GM18519 (cell line): Measurements from ENCODE around the gene GGTLC2.
"Not testable (repeated sequence)": the region's sequence is repeated elsewhere in the genome, so short reads cannot be mapped to it uniquely, and the experiment has no call there.

Experiments
- ATAC-seq: cut with Tn5 transposase; IDR thresholded peaks from one replicate; pipeline ENCODE4 v1.9.1; 2021; ENCODE audit warnings: mild to moderate bottlenecking, moderate library complexity; ENCODE audit not compliant: unreplicated experiment, low FRiP score

The GGTLC2 gene

DNA sequence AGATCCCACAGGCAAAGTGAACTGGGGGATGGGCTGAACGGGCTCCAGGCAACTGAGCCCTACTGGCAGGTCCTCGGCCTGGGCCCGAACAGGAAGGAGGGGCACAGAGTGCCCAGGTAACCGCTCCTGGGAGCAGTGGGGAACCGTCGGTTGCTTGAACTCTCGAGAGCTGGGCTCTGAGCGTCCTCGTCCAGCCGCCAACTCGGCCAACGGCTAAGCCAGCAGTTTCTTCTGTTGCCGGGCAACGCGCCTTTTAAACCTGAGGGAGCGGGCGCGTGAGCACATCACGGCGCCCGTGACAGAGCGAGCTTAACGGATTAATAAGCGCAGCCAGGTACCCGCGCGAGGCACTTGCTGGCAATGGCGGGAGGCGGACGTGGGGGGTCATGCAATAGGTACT lies at the start of gene GGTLC2:
TSS of gene GGTLC2 (plus strand) at position 301 of the 400 bp plus-strand sequence. CDS start 1,732 bp downstream, outside the sequence.
- ATAC-seq, result not testable (repeated sequence)

DNA sequence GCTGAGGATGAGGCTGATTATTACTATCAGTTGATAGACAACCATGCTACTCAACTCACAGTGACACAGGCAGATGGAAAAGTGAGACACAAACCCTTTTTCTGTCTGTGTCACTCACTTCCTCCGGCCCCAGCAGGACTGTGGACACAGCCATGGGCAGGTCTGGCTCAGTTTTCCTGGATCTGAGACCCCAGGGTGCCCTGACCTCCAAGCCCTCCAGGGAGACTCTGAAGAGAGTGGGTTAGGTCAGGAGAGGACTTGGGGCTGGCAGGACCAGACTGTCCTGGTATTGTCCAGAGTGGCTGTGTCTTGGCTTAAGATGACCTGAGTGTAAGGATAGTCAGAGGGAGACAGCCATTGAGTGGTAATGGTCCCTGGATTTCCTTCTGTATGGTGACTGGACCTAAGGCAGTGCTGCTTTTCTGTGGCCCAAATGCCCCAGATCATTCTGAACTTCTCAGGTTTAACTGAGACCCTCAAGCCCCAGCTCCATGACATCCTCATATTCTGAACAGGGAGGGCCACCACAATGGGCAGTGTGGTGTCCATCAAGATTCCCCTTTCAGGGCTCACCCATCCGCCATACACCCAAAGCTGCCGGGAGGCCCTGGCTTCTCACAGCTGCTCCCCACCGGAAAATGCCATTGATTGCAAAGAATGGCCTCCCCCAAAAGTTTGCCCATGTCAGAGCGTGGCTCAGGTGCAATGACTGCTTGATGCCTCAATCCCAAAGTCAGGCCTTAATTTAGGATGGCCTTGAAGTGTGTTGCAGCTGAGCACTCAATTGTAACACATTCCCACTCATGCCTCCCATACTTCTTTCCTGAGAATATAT lies 49.2 kb upstream of the GGTLC2 start:
- no peak for ATAC-seq

DNA sequence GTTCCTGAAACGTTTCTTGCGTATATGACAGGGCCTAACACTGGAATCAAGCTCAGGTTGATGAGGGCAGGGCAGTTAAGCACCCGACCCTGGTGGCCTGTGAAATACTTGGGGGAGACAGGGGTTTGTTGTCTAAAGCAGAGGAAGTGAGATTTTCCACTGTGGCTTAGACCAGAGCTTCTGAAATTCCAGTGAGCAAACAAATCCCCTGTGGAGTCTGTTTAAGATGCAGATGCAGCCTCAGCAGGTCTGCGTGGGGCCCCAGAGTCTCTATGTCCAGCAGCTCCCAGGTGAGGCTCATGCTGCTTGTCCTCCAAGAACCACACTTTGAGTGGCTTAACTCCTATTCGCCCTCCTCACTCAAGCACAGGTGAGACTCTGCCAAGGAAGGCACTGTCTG lies 46.3 kb upstream of the GGTLC2 start:
- no peak for ATAC-seq

DNA sequence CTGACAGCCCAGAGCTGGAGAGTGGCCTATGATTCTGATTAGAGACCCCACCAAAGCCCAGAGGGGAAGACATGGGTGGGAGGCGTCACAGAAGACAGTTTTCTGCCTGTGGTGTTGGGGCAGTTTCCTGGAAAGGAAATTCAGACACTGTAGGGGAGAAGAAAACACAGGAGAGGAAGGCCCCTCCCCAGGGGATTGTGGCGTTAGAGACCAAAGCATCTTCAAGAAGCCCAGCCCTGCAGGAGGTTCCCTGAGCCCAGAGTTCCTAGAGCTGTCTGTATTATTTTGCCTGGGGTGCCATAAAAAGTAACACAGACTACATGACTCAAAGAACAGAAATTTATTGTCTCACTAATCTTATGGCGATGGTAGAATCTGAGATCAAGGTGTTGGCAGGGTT lies 45.2 kb upstream of the GGTLC2 start:
- ATAC-seq, result no peak

DNA sequence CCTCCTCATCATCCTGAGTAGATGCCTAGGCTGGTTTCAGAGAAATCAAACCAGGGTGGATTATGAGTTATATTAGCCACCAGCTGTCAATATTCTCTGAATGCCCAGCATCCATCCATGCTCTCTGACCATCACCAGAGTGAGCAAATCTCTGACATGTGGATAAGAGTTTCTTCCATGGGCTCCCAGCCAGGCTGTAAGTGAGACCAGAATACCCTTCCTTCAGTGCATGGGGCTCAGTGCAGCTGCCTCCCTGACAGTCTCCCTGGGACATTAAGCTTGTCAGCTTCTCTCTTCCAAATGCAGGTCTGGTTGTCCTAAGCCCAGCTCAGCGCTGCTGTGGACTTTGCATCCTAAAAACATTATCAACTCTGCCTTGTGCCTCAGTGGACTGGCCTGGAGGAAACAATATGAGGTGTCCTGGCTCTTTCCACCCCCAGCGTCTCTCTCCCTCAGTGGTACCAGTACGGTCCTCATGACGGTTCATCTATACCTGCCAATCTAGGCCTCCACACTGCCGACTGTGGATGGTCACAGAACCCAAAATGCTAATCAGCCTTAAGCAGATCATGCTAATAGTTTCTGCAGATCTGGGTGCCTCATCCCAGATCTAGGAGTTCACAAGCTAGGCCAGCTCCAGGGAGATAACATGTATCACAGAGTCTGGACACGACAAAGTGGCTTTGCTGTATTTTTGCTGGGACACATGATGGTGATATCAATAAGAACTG lies 43.7 kb upstream of the GGTLC2 start:
- ATAC-seq, result no peak

DNA sequence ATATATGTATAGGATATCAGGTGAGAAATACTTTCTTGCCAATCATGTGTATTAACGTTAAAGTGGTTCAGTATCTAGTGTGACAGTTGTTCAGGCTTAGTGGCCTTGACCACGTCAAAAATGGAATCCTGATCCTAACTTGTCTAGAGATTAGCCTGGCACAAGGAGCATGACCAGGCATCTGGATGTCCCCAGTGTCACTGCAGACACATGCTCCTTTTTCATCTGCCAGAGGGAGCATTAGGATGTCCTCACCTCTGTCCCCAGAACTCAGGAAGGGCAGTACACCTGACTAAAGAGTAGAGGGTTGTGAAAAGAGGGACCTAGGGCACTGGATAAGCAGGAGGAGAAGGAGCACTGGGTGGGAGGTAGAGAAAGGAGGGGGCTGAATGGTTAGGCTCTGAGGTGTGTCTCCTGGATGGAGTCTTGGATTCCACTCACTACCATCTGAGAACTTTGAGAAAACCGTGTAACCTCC lies 40.9 kb upstream of the GGTLC2 start:
- no peak for ATAC-seq

DNA sequence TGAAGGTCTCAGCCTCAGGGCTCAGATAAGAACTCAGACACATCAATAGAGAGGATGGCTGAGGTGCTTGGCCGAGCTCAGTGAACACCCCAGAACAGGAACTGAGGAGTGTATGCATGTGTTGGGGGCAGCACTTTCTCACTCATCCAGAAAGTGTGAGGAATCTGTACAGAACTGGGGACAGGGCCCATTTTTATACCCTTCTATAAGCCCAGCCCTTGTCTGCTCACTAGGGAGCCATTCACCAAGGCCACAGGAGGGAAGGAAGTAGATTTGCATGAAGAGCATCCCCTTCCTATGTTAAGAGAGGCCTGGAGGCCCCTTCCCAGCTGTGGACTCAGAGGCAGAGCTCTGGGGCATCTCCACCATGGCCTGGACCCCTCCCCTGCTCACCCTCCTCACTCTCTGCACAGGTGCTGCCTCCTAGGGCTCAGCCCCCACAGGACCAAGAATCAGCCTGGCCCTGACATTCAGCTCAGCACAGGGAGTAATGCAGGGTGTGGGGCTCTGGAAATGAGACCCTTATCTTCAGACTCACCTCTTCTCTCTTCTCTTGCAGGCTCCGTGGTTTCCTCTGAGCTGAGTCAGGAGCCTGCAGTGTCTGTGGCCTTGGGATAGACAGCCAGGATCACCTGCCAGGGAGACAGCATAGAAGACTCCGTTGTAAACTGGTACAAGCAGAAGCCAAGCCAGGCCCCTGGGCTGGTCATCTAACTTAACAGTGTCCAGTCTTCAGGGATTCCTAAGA lies 39.9 kb upstream of the GGTLC2 start:
- ATAC-seq, result no peak

DNA sequence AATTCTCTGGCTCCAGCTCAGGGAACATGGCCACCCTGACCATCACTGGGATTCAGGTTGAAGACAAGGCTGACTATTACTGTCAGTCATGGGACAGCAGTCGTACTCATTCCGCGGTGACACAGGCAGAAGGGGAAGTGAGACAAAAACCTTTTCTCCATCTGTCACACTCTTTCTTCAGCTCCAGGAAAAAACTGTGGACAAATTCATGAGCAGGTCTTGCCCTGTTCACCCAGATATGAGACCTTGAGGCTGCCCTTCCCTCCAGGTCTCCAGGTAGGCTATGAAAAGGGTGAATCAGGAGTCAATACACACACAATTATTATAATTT lies 39.4 kb upstream of the GGTLC2 start:
- ATAC-seq, result no peak

DNA sequence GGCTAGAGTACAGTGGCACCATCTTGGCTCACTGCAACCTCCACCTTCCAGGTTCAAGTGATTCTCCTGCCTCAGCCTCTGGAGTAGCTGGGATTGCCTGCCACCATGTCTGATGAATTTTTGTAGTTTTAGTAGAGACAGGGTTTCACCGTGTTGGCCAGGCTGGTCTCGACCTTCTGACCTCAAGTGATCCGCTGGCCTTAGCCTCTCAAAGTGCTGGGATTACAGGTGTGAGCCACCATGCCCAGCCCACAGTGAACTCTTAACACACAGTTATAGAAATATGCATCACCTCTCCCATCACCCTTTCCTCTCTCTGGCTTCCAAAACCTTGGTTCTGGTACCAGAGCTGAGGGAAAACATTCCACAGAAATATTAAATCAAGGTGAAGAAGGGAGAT lies 36.4 kb upstream of the GGTLC2 start:
- not testable (repeated sequence) for ATAC-seq

DNA sequence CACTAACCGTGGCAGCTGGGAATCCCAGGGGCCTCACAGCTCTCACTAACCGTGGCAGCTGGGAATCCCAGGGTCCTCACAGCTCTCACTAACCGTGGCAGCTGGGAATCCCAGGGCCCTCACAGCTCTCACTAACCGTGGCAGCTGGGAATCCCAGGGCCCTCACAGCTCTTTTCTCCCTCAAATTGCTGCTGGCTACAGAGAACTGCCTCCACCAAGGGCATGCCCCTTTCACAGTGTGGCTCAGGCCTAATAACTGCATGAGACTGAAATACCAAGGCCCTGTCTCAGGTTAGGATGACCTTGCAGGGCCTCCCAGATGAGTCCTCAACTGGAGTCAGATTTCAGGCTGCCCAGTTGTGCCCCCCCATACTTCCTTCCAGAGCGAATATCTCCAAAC lies 35.1 kb upstream of the GGTLC2 start:
- no peak for ATAC-seq

DNA sequence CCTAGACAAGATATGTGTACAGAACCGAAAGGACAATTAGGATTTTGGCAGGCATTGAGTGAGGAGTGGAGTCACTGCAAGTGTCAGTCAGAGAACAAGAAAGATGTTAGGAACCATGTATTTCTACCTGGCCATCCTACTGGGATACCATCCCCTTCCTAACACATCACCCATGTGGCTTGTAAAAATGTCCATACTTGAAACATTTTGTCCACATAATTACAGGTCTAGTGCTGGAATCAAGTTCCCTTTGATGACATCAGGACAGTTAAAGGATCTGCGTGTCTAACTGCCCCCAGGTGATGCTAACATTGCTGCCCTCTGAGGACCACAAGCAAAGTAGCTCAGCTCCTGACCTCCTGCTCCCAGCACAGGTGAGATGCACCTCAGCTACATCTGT lies 31.9 kb upstream of the GGTLC2 start:
- no peak for ATAC-seq

DNA sequence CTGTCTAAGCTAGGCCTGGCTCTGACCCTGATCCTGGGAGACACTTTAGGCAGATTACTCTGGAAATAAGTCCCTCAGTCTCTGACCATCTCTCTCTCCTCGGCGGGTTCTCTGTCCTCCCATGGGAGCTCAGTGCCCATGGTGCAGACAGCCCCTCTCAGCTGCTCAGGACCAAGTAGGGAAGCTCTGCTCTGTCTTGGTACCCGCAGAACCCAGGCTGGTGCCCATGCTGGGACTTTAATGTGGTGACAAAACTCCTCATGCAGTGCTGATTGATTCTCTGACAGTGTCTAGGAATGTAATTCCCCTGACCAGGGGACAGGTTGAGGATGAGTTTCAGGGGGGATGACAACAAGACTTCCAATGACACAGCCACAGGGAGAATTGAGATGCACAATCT lies 30.3 kb upstream of the GGTLC2 start:
- no peak for ATAC-seq

DNA sequence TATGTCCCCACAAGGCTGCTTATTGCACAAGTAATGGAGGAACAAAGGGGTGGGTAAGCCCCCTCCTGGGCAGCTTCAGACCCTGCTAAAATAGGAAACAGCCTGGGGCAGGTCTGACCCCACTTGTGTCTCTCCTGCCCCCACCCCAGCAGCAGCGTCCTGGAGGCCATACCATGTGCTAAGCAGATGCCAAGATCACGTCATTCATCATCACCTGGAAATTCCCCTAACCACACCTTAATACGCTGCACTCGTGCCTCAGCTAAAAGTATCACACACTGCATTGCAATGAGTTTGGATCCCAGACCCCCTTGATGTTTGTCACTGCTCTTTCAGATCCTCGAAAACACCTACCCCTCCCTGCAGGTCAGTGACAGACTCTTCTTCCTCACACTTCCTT lies 27.8 kb upstream of the GGTLC2 start:
- no peak for ATAC-seq

DNA sequence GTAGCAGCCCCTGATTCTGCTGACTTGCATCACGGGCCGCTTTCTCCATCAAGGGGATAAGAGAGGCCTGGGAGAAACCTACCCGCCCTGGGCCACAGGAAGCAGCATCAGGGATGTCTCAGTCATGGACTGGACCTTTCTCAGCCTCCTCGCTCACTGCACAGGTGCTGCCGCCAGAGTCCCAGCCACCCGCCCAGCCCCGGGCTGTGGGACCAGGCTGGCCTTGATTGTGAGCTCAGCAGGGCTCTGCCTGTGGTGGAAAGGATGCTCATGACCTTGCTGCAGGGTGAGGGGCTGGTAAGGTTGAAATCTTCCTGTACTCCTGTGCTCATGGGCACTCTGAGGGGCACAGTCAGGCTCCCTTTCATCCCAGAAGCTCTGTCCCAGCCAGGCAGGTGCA lies 26.0 kb upstream of the GGTLC2 start:
- ATAC-seq, result no peak

DNA sequence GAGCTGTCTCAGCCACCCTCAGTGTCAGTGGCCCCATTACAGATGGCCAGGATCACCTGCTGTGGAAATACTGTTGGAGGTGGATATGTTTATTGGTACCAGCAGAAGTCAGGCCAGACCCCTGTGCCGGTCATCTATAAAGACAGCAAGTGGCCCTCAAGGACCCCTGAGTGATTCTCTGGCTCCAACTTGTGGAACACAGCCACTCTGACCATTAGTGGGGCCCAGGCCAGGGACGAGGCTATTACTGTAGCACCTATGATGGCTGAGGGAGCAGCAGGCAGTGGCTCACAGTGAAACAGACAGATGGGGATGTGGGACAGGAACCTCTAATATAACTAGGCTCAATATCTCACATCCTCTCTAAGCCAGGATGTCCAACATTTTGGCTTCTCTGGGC lies 25.5 kb upstream of the GGTLC2 start:
- no peak for ATAC-seq

DNA sequence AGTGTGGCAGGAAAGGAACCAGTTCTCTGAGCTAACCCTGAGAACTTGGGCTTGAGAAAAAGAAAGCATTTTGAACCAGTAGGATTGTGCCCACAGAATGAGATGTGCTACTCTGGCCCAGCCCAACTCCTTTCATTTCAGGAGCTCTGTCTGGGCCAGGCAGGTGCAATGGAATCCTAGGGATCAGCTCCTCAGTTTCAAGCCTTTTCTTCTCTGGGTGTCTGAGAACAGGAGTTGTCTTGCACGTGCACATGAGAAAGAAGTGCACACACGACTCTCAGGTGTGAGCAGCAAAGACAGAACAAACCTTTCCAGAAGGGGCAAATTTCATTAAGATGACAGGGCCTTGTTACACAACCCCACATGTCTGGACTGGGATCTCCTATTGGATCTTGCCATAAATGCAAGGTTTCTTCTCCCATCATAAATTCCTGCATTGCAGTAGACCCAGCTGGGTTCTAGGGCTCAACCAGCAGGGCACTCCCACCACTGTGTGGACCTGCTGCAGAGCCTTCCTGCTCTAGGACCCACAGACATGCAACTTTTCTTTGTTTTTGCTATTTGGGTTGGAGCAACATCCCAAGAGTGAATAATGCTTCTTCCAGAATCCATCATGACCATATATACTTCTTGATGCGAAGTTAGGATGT lies 24.5 kb upstream of the GGTLC2 start:
- ATAC-seq, result no peak

DNA sequence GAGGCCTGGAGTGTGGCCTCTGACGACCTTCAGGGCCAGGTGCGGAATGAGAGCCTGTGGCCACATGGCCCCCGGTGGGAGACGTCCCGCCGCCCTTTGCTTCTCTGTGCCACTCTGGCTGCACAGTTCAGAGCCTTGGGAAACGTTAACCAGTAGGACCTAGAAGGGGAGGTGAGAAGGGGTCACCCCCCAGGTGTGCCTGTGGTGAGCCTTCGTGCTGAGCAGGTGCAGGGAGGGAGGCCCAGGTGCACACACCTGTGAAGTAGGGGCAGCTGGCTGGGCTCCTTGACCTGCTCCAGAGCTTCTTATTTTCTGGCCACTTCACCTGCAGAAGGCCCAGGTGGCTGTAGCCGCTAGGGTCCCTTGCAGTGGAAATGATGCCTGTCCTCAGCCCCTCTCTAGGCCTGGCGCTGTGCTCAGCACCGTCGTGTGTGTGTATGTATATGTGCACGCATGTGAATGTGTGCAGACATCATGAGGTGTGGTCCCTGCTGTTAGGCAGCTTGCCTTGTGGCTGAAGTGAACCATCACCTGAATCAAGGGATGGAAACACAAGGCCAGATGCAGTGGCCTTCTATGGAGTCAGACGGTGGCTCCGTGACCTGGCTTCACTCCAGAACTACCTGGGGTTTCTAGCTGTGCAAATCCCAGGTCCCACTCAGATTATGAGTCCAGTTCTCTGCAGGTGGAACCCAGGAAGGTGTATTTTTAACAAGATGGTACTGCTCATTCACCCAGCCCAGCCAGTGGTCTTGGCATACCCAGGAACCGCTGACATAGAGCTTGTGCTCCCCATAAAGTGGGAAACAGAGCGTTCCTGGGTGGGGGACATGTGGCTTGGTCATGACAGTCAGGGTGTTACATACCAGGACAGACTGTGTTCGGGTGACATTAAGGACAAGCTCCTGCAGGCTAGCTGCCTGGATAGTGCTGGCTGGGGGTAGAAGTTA lies 15.6 kb upstream of the GGTLC2 start:
- not testable (repeated sequence) for ATAC-seq

DNA sequence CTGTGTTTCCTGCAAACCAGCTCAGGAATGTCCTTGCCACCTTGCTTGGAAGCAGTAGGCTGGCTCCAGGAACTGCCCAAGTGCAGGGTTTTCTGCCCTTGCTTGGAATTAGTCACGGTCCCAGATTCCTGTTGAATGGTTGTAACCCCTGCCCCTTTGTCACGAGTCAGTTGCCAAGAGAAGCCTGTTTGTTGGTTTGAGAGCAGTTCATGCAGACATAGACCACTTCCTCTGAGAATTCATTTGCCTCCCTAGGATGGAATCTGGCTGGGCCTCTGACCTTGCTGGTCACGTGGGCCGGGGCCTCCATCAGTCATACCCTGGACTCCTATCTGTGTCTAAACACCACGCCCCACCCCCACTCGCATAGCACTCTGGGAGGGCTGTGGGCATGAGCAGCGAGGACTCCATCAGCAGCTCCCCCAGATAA lies 13.2 kb upstream of the GGTLC2 start:
- ATAC-seq, result not testable (repeated sequence)

DNA sequence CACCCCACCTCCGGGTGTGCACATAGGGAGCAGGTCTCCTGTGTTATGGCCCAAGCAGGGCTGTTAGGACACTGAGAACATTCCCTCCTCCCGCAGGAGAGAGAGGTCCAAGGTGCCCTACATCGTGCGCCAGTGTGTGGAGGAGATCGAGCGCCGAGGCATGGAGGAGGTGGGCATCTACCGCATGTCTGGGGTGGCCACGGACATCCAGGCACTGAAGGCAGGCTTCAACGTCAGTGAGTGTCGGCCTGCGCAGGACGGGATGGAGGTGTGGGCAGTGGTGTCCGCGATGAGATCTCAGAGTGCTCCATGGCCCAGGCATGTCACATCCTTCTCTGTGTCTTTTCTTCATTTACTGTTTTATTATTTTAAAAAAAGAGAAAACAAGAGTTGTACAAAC lies 12.2 kb upstream of the GGTLC2 start:
- ATAC-seq, result not testable (repeated sequence)

DNA sequence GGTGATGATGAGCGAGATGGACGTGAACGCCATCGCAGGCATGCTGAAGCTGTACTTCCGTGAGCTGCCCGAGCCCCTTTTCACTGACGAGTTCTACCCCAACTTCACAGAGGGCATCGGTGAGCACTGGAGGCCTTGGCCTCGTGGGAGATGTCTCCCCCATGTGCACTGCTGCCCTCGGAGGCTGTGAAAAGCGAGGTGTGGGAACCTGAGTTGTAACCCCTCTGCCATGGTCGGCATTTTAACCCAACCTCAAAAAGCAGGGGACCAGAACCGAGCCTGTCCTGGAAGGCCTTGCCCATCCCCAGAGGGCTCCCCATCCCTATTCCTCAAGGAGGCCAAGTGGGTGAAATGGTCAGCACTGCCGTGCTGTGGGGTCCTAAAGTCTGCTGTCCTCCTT lies 10.9 kb upstream of the GGTLC2 start:
- ATAC-seq, result not testable (repeated sequence)
